Suprapubic skin (tissue), 4 donors: ENCODE measurements around the gene STH.

Source experiments
- EP300 ChIP-seq: sonication (generic); formaldehyde crosslinking; IDR thresholded peaks from one replicate; pipeline ENCODE4 v1.6.1; 2017; ENCODE audit warnings: antibody characterized with exemption
- POLR2A ChIP-seq, 2 donors: fragments of 450-650 bp; IDR thresholded peaks; one replicate each; pipeline ENCODE4 v1.6.1; 2017; ENCODE audit warnings: antibody characterized with exemption in 2 of 2, mild to moderate bottlenecking in 2 of 2, moderate library complexity in 2 of 2
- POLR2AphosphoS5 ChIP-seq, 3 donors: sonication (generic); formaldehyde crosslinking; IDR thresholded peaks; one replicate each; pipeline ENCODE4 v1.6.1; 2017; ENCODE audit warnings: antibody characterized with exemption in 3 of 3
- TF ChIP-seq, protein P1 (sequence below), 2 donors: fragments of 200-600 bp in 1 of 2; fragments of 450-650 bp in 1 of 2; sonication (generic) in 1 of 2; IDR thresholded peaks; one replicate each; pipeline ENCODE4 v1.5.1; 2016 to 2019; ENCODE audit warnings: antibody characterized with exemption in 2 of 2, mild to moderate bottlenecking in 1 of 2, moderate library complexity in 1 of 2

DNA sequence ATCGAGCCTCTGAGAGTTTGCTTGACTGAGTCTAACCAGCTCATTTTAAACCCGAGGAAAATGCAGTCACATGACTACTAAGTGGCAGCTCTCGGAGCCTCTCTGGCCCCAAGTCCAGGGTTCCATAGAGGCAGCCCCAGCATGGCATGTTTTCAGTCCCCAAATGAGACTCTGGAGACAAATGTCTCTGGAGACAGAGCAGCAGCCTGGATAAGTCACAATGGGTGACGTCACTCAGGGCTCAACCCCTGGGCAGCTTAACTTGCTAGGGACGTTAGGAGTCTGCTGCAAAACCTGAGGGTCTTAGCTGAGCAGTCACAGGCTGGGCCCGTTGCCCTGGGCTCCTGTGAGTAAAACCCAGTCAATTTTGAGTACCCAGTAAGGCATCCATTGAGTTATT is 6.9 kb upstream of the STH start:
- TF ChIP-seq POLR2AphosphoS5 (IDR thresholded peaks at IDR 0.05) (no peak), POLR2A (IDR thresholded peaks at IDR 0.05) (no peak), EP300 (no peak)
- TF ChIP-seq, protein P1, sequence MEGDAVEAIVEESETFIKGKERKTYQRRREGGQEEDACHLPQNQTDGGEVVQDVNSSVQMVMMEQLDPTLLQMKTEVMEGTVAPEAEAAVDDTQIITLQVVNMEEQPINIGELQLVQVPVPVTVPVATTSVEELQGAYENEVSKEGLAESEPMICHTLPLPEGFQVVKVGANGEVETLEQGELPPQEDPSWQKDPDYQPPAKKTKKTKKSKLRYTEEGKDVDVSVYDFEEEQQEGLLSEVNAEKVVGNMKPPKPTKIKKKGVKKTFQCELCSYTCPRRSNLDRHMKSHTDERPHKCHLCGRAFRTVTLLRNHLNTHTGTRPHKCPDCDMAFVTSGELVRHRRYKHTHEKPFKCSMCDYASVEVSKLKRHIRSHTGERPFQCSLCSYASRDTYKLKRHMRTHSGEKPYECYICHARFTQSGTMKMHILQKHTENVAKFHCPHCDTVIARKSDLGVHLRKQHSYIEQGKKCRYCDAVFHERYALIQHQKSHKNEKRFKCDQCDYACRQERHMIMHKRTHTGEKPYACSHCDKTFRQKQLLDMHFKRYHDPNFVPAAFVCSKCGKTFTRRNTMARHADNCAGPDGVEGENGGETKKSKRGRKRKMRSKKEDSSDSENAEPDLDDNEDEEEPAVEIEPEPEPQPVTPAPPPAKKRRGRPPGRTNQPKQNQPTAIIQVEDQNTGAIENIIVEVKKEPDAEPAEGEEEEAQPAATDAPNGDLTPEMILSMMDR (IDR thresholded peaks at IDR 0.05), result no peak
